LNCAP (cell line): ENCODE results near the gene ZNF12.

Source experiments
- TF ChIP-seq, protein P1 (sequence below): fragments of 450-650 bp; IDR thresholded peaks from 2 replicates; pipeline ENCODE4 v1.5.1; 2017; ENCODE audit warnings: mild to moderate bottlenecking

The ZNF12 gene

DNA sequence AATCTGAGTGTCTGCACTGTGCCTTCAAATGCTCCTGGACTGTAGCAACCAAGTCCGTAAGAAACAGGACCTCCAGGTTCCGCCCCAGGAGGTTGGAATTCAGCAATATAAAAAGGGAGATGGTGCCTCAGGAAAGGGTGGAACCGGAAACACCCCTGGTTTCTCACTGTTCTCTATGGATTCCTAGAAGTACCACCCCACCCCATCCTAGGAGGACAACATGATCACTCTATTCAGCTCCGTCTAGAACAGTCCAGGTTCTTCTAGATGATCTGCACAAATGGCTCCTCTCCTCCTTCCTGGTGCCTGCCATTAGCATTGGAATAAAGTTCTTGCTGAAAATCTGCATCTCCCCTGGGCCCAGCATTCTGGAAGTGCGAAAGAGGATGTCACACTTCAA lies 7.6 kb upstream of the ZNF12 start:
- TF ChIP-seq, protein P1, sequence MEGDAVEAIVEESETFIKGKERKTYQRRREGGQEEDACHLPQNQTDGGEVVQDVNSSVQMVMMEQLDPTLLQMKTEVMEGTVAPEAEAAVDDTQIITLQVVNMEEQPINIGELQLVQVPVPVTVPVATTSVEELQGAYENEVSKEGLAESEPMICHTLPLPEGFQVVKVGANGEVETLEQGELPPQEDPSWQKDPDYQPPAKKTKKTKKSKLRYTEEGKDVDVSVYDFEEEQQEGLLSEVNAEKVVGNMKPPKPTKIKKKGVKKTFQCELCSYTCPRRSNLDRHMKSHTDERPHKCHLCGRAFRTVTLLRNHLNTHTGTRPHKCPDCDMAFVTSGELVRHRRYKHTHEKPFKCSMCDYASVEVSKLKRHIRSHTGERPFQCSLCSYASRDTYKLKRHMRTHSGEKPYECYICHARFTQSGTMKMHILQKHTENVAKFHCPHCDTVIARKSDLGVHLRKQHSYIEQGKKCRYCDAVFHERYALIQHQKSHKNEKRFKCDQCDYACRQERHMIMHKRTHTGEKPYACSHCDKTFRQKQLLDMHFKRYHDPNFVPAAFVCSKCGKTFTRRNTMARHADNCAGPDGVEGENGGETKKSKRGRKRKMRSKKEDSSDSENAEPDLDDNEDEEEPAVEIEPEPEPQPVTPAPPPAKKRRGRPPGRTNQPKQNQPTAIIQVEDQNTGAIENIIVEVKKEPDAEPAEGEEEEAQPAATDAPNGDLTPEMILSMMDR = no peak

- TF ChIP-seq, protein P1 = no peak
These were observed 3.1 kb upstream of the ZNF12 start for GRCh38 chr7:6709808-6710207.

- TF ChIP-seq, protein P1 = no peak
These were observed 1.6 kb upstream of the ZNF12 start for GRCh38 chr7:6708304-6708703.

DNA sequence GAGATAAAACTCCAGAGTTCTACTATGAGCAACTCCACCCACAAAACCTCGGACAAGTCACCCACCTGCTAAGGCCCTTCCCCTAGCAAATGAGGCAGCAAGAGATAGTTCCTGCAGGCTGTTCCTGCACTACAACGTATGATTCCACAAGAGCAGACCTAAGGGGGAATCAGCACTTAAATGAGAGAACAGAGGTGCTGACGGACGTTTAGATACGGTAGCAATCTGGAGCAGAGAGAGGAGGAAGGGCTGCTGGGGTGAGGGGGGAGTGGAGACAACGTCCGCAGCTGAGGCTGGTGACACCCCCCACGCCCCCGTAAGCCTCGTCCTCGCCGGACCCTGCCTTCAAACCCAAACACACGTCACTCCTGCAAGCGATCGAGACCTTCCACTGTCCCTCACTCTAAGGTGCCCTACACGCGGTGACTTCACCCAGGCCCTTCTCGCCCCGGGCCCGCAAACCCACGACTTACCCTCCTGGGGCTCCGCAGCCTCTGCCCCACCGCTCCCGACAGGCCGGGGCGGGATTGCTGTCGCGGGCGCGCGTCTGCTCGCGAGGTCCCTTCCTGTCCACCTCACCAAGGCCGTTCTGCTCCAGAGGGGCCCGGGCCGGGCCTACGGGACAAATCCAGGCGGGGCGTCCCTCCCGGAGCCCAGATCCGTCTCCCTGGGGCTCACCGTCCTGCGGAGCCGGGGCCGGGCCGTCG lies 635 bp downstream of the ZNF12 start:
- TF ChIP-seq, protein P1 = no peak

DNA sequence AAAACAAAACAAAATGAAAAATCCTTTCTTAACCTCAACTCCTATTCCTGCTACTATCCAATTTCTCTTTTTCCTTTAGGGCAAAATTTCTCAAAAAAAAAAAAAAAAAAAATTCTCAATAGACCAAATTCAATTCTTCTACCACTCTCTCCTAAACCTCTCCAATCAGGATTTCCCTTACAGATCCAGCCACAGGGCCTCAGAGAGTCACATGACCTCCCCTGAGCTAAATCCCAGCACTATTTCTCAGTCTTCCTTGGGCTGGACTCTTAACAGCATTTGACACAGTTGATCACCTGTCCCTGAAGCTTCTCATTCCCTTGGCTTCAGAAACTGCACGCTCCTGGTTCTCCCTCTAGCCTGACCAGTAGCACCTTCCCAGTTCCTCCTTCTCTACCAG lies 4.9 kb downstream of the ZNF12 start:
- TF ChIP-seq, protein P1 = no peak

DNA sequence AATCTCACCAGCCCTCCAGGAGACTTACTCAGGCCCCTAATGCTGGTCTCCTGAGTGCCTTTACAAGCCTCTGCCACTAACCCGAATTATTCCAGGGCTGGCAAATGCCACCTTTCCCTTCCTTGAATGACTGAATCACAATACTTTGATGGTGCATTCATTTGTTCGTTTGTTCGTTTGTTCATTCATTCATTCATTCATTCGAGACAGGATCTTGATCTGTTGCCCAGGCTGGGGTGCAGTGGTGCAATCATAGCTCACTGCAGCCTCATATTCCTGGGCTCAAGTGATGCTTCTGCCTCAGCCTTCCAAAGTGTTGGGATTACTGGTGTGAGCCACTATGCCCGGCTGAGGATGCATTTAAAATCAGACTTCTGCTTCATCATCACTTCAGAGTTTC lies 6.0 kb downstream of the ZNF12 start:
- TF ChIP-seq, protein P1 = no peak

- TF ChIP-seq, protein P1 = no peak
These were observed 15.1 kb downstream of the ZNF12 start for GRCh38 chr7:6691609-6692106.
